Subcutaneous adipose tissue (tissue), 4 donors: ENCODE data around the gene CYTIP. TPM values are rescaled to one million over a fixed set of nuclear protein-coding genes. Genes with fewer than 3 reads are reported as not detected.

ENCODE experiments used
- total RNA-seq, 4 donors: library from RNA; depleted of rRNA; stranded (reverse); fragments of >200 nt; gene quantifications; one replicate each; pipeline ENCODE4 v1.1.0, GENCODE V29; 2016
- TF ChIP-seq, protein P1 (sequence below): fragments of 450-650 bp; IDR thresholded peaks from one replicate; pipeline ENCODE4 v1.5.1; 2016; ENCODE audit warnings: low read depth, mild to moderate bottlenecking, control low read depth, antibody characterized with exemption, moderate library complexity

The CYTIP gene
- total RNA-seq, 4 donors from 2014 or later, result 6.4 to 47.8 (median 14.6) TPM

- TF ChIP-seq, protein P1, sequence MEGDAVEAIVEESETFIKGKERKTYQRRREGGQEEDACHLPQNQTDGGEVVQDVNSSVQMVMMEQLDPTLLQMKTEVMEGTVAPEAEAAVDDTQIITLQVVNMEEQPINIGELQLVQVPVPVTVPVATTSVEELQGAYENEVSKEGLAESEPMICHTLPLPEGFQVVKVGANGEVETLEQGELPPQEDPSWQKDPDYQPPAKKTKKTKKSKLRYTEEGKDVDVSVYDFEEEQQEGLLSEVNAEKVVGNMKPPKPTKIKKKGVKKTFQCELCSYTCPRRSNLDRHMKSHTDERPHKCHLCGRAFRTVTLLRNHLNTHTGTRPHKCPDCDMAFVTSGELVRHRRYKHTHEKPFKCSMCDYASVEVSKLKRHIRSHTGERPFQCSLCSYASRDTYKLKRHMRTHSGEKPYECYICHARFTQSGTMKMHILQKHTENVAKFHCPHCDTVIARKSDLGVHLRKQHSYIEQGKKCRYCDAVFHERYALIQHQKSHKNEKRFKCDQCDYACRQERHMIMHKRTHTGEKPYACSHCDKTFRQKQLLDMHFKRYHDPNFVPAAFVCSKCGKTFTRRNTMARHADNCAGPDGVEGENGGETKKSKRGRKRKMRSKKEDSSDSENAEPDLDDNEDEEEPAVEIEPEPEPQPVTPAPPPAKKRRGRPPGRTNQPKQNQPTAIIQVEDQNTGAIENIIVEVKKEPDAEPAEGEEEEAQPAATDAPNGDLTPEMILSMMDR, result no peak
Observed at GRCh38 chr2:157413326-157414035, 30.4 kb downstream of the CYTIP start.

GRCh38 chr2:157411624-157412336, 32.1 kb downstream of the CYTIP start:
- TF ChIP-seq, protein P1, result no peak

GRCh38 chr2:157404363-157404762, 39.5 kb downstream of the CYTIP start:
- TF ChIP-seq, protein P1, result no peak

GRCh38 chr2:157395811-157396210, 48.1 kb downstream of the CYTIP start:
- TF ChIP-seq, protein P1, result no peak

DNA sequence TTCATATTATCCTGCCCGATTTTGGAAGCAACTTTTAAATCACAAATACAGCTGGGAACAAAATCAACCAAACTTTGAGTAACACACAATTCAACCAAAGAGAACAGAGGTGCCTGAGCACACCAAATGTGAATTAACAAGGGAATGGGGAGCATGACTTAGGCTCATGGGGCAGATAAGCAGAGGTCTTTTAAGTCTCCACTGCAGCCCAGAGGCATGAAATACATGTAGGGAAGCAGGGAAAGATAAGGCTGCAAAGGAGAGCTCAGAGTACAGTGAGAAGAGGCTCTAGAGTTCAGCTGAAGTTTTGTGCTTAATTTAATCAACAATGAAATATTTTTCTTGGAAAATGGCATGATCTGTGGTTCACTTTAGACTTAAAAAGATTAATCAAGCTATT, 49.0 kb downstream of the CYTIP start:
- TF ChIP-seq, protein P1, result no peak

DNA sequence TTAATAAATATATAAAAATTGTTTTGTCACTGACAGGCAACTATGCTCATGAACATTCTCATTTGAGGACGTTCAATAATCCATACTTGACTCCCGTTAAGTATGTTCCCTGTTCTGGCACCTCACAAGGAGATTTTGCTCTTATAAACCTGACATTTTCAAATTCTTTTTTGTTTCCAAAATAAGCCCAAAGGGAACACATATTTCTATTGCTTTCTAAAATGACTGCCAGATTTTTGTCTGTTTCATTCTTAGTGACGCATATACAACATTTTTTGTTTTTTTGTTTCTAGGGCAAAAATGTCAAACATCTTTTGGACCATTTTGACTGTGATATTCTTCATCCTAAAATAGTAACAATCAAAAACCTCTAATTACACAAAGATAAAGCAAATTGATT, 50.5 kb downstream of the CYTIP start:
- TF ChIP-seq, protein P1, result no peak

DNA sequence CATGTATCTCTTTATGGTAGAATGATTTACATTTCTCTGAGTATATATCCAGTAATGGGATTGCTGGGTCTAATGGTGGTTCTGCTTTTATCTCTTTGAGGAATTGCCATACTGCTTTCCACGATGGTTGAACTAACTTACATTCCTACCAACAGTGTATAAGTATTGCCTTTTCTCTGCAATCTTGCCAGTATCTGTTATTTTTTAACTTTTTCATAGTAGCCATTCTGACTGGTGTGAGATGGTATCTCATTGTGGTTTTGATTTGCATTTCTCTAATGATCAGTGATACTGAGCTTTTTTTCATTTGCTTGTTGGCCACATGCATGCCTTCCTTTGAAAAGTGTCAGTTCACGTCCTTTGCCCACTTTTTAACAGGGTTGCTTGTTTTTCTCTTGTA, 55.1 kb downstream of the CYTIP start:
- TF ChIP-seq, protein P1, result no peak
